Measurements from ENCODE around the gene AZU1. TPM values are rescaled to one million over a fixed set of nuclear protein-coding genes. Genes with fewer than 3 reads are reported as not detected.
A peak's percentile ranks its signal among the peaks of the same experiment; 100 is the strongest.
"Not testable (repeated sequence)": the region's sequence is repeated elsewhere in the genome, so short reads cannot be mapped to it uniquely, and the experiment has no call there.

AZU1 gene
- total RNA-seq, 2 experiments from 2014 or later: not detected

DNA sequence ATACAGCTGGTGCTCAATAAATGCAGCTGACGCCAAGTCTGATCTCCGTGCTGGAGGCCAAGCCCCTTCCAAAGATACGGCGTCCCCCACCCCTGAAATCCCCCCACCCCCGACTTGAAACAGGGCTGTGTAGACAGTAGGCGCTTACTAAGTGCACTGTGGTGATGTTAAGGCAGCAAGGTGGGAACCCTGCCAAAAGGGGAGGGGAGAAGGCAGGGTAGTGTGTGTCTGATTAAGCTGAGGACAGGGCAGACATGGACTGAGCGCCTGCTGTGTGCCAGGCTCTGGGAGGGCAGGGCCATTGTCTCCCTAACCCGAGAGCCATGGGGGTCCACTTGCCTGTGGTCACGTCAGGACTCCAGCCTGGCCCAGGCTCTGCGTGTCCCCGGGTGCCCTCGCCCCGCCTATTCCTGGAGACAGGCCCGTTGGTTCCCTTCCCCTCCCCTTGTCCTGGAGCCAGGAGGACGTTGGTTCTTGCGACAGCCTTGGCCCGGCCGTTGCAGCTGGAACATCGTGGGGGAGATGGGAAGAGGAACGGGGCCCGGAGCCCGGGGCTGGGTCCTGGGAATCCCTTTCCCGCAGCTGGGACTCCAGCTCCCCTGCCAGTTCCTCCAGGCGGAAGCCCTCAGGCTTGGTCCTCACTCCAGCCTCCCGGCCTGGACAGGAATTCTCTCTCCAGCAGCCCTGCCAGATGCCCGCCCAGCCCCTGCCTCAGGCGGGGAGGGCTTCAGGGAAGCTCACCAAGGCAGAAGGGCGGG, 22.8 kb downstream of the AZU1 start:
- no peak overlapping the region for H3K4me3 Mint-ChIP-seq
- H3K27ac Mint-ChIP-seq: no peak overlapping the region
- no peaks in the 10 kb centered on the region for H3K9me3 Mint-ChIP-seq
- no peaks in the 10 kb centered on the region for H3K36me3 Mint-ChIP-seq
- H3K4me1 Mint-ChIP-seq: no peaks in the 10 kb centered on the region
- H3K27me3 Mint-ChIP-seq: peaks cover 62% of the 10 kb centered on the region
- no peak for DNase-seq

DNA sequence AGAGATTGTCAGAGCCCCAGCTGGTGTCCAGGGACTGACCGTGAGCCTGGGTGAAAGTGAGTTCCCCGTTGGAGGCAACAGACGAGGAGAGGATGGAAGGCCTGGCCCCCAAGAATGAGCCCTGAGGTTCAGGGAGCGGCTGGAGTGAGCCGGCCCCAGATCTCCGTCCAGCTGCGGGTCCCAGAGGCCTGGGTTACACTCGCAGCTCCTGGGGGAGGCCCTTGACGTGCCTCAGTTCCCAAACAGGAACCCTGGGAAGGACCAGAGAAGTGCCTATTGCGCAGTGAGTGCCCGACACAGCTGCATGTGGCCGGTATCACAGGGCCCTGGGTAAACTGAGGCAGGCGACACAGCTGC, 23.3 kb downstream of the AZU1 start:
- H3K4me1 Mint-ChIP-seq: no peaks in the 10 kb centered on the region
- no peak for DNase-seq
- no peaks in the 10 kb centered on the region for H3K9me3 Mint-ChIP-seq
- H3K27ac Mint-ChIP-seq: no peak overlapping the region
- no peaks in the 10 kb centered on the region for H3K36me3 Mint-ChIP-seq
- H3K4me3 Mint-ChIP-seq: no peak overlapping the region
- H3K27me3 Mint-ChIP-seq: peaks cover 57% of the 10 kb centered on the region

DNA sequence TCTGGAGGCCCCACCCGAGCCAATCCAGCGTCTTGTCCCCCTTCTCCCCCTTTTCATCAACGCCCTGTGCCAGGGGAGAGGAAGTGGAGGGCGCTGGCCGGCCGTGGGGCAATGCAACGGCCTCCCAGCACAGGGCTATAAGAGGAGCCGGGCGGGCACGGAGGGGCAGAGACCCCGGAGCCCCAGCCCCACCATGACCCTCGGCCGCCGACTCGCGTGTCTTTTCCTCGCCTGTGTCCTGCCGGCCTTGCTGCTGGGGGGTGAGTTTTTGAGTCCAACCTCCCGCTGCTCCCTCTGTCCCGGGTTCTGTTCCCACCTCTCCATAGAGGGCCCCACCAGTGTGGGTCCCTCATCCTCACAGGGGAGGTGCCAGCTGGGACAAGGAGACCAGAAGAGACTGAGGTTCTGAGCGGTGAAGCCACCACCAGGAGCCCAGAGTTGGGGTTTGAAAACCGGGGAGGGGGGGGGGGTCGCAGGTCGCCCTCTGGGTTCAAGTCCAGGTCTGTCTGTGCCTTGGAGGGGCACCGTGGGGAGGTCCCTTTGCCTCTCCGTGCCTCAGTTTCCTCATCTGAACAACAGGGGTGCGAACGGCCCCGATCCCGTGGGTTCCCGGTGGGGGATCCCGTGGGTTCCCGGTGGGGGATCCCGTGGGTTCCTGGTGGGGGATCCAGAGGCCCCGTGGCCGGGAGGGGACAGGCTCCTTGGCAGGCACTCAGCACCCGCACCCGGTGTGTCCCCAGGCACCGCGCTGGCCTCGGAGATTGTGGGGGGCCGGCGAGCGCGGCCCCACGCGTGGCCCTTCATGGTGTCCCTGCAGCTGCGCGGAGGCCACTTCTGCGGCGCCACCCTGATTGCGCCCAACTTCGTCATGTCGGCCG, 24.7 kb downstream of the AZU1 start, which contains the start of gene ELANE:
Gene ELANE (plus strand): TSS at position 168 of the 878 bp plus-strand sequence. CDS start 26 bp downstream, at position 194.
- Mint-ChIP-seq H3K4me1 (no peaks in the 10 kb centered on the region), H3K27me3 (peaks cover 46% of the 10 kb centered on the region)
- DNase-seq: no peak

DNA sequence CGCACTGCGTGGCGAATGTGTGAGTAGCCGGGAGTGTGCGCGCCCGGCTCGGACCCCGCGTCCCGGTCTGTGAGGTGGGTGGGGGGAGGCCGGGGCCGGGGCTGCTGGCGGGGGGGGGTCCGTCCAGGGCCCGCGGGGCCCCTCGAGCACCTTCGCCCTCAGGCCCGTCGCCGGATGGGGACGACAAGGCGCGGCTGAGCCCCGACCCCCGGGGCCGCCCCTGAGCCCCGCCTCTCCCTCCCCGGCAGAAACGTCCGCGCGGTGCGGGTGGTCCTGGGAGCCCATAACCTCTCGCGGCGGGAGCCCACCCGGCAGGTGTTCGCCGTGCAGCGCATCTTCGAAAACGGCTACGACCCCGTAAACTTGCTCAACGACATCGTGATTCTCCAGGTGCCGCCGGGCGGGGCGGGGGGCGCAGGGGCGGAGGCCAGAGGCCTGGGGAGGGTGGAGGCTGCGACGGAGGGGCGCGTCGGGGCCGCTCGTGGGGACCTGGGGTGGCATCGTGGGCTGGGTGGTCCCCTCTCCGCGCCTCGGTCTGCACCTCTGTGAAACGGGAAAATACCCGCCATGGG, 25.5 kb downstream of the AZU1 start:
- DNase-seq: no peak
- Mint-ChIP-seq H3K36me3 (no peaks in the 10 kb centered on the region), H3K9me3 (no peaks in the 10 kb centered on the region), H3K4me3 (no peak overlapping the region), H3K27me3 (peaks cover 44% of the 10 kb centered on the region), H3K27ac (no peak overlapping the region), H3K4me1 (no peaks in the 10 kb centered on the region)

More for the DNA sequence above, 24.7 kb downstream of the AZU1 start, which contains the start of gene ELANE:
- H3K9me3 Mint-ChIP-seq: no peaks in the 10 kb centered on the region
- no peak within 1 kb of the TSS for H3K4me3 Mint-ChIP-seq
- no peak within 1 kb of the TSS for H3K27ac Mint-ChIP-seq
- H3K36me3 Mint-ChIP-seq: no peaks in the 10 kb centered on the region

- H3K27ac Mint-ChIP-seq, DNase-seq, H3K9me3 Mint-ChIP-seq, H3K36me3 Mint-ChIP-seq, H3K4me1 Mint-ChIP-seq, H3K4me3 Mint-ChIP-seq: not testable (repeated sequence)
- H3K27me3 Mint-ChIP-seq: peaks cover 44% of the 10 kb centered on the region
Observed at GRCh38 chr19:853614-854220, 26.1 kb downstream of the AZU1 start.

DNA sequence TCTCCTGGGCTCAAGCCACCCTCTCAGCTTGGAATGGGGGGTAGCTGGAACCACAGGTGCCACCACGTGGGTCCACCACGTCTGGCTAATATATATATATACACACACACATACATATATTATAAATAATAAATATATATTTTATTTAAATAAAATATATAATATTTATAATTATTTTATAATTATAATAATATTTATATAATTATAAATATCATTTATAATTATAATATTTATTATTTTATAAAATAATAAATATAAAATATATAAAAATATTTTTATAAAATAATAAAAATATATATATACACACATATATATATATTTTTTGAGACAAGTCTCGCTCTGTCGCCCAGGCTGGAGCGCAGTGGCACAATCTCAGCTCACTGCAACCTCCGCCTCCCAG, 26.9 kb downstream of the AZU1 start:
- Mint-ChIP-seq H3K36me3 (no peaks in the 10 kb centered on the region), H3K4me3 (no peak overlapping the region), H3K4me1 (no peaks in the 10 kb centered on the region), H3K27ac (no peak overlapping the region), H3K9me3 (no peaks in the 10 kb centered on the region), H3K27me3 (peaks cover 37% of the 10 kb centered on the region)
- DNase-seq: no peak

DNA sequence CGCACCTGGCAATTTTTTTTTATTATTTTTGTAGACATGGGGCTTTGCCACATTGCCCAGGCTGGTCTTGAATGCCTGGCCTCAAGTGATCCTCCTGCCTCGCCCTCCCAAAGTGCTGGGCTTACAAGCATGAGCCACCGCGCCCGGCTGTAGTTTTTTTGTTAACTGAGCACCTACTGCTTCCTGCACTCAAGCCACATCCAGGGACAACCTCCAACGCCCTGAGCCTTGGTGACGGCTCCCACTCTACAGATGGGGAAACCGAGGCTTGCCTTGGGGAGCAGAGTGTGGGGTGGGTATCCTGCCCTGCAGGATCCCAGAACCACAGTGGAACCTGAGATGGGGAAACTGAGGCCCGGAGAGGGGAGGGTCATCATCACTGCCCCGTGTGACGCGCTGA, 27.5 kb downstream of the AZU1 start:
- Mint-ChIP-seq H3K4me3 (no peak overlapping the region), H3K27ac (no peak overlapping the region), H3K4me1 (no peaks in the 10 kb centered on the region), H3K27me3 (peaks cover 36% of the 10 kb centered on the region), H3K9me3 (no peaks in the 10 kb centered on the region), H3K36me3 (no peaks in the 10 kb centered on the region)
- DNase-seq: no peak

DNA sequence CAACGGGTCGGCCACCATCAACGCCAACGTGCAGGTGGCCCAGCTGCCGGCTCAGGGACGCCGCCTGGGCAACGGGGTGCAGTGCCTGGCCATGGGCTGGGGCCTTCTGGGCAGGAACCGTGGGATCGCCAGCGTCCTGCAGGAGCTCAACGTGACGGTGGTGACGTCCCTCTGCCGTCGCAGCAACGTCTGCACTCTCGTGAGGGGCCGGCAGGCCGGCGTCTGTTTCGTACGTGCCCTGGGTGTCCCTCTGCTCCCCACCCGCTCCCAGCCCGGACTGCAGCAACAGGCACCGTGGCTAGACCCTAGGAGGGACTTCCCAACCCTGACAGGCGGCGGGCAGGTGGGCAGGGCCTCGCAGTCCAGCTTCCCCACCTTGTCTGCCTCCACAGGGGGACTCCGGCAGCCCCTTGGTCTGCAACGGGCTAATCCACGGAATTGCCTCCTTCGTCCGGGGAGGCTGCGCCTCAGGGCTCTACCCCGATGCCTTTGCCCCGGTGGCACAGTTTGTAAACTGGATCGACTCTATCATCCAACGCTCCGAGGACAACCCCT, 28.0 kb downstream of the AZU1 start:
- H3K27me3 Mint-ChIP-seq: peaks cover 32% of the 10 kb centered on the region
- no peaks in the 10 kb centered on the region for H3K4me1 Mint-ChIP-seq
- H3K36me3 Mint-ChIP-seq: no peaks in the 10 kb centered on the region
- no peaks in the 10 kb centered on the region for H3K9me3 Mint-ChIP-seq
- DNase-seq: no peak
- no peak overlapping the region for H3K27ac Mint-ChIP-seq
- no peak overlapping the region for H3K4me3 Mint-ChIP-seq

DNA sequence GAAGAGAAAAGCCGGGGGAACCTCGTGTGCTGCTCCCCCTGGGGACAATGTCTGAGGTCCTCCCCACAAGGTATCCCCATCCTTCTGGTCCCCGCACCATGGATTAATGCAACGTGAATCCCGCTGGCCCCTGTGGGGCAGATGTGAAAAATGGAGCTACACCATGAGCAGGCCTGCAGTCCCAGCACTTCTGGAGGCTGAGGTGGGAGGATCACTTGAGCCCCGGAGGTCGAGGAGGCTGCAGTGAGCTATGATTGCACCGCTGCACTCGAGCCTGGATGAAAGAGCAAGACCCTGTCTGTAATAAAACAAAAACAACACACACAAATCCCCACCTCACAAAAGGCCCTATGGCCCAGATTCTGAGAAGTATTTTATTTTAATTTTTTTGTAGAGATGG, 30.6 kb downstream of the AZU1 start:
- Mint-ChIP-seq H3K36me3 (no peaks in the 10 kb centered on the region), H3K9me3 (no peaks in the 10 kb centered on the region), H3K4me3 (no peak overlapping the region), H3K4me1 (peaks cover 7% of the 10 kb centered on the region), H3K27me3 (peaks cover 21% of the 10 kb centered on the region), H3K27ac (no peak overlapping the region)
- DNase-seq: no peak

GRCh38 chr19:858868-859843, 31.5 kb downstream of the AZU1 start, which contains the start of gene CFD:
Gene CFD (plus strand): TSS chr19:859664. CDS start chr19:859690, 26 bp downstream.
- Mint-ChIP-seq H3K27me3 (peaks cover 21% of the 10 kb centered on the region), H3K27ac (no peak within 1 kb of the TSS), H3K4me1 (peaks cover 10% of the 10 kb centered on the region), H3K9me3 (no peaks in the 10 kb centered on the region), H3K36me3 (no peaks in the 10 kb centered on the region), H3K4me3 (peak within 1 kb of the TSS; percentile 34)
- no peak for DNase-seq

DNA sequence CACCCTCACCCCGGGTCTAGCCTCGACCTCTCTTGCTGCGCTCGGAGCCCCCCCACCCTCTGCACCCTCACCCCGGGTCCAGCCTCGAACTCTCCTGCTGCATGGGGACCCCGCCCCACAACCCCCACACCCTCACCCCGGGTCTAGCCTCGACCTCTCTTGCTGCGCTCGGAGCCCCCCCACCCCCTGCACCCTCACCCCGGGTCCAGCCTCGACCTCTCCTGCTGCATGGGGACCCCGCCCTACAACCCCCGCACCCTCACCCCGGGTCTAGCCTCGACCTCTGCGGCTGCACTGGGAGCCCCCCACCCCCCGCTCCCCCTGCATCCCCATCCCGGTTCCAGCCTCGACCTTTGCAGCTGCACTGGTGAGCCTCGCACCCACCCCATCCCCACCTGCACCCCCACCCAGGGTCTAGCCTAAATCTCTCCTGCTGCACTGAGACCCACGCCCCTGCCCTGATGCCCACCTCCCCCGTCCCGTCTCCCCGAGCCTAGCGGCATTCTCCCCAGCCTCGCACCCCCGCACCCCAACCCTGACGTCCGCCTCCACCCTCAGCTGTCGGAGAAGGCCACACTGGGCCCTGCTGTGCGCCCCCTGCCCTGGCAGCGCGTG, 33.6 kb downstream of the AZU1 start:
- Mint-ChIP-seq H3K27ac (no peak overlapping the region), H3K27me3 (peaks cover 21% of the 10 kb centered on the region), H3K9me3 (no peaks in the 10 kb centered on the region), H3K4me3 (no peak overlapping the region), H3K36me3 (no peaks in the 10 kb centered on the region), H3K4me1 (peaks cover 10% of the 10 kb centered on the region)
- no peak for DNase-seq

DNA sequence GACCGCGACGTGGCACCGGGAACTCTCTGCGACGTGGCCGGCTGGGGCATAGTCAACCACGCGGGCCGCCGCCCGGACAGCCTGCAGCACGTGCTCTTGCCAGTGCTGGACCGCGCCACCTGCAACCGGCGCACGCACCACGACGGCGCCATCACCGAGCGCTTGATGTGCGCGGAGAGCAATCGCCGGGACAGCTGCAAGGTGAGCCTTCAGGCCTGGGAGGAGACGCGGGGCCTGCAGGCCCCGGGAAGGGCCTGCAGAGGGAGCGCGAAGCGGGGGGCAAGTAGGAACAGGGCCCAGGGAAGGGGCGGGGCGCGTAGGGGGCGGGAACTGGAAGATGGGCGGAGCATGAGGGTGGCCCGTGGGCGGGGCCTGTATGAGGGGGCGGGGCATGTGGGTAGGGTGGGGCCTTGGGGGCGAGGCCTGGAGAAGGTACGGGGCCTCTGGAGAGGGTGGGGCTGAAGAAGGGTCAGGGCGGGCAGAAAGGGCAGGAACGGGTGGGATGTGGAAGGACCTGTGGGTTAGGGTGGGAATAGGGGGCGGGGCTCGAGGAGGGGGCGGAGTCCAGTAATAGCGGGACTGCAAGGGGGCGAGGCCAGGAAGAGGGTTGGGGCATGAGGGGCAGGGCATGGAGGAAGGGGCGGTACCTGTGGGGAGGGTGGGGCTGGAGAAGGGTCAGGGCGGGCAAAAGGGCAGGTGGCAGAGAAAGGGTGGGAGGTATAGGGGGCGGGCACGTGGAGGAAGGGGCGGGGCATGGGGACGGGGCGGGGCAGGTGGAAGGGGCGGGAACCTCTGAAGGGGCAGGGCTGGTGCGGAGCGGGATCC, 34.3 kb downstream of the AZU1 start:
- H3K4me3 Mint-ChIP-seq: no peak overlapping the region
- H3K27ac Mint-ChIP-seq: no peak overlapping the region

More for the DNA sequence above, 34.3 kb downstream of the AZU1 start:
- Mint-ChIP-seq H3K4me1 (peaks cover 10% of the 10 kb centered on the region), H3K9me3 (no peaks in the 10 kb centered on the region), H3K36me3 (no peaks in the 10 kb centered on the region), H3K27me3 (peaks cover 21% of the 10 kb centered on the region)
- peak; percentile 48 for DNase-seq

All from activated naive CD8-positive, alpha-beta T cell treated with anti-CD3 and anti-CD28 coated beads for 36 hours (primary cell).